GM12875 (cell line): ENCODE results near the gene SLIT1.

Source experiments
- H3K4me3 ChIP-seq: one replicate; pipeline ENCODE4 v1.5.1; 2011; ENCODE audit warnings: low read depth, low read length, control low read depth
- TF ChIP-seq, protein P1 (sequence below): IDR thresholded peaks from 2 replicates; pipeline ENCODE4 v1.5.1; 2011; ENCODE audit warnings: low read depth, mild to moderate bottlenecking, control low read depth, inconsistent platforms, low read length, moderate library complexity, borderline replicate concordance; ENCODE audit not compliant: insufficient read depth

The SLIT1 gene

DNA sequence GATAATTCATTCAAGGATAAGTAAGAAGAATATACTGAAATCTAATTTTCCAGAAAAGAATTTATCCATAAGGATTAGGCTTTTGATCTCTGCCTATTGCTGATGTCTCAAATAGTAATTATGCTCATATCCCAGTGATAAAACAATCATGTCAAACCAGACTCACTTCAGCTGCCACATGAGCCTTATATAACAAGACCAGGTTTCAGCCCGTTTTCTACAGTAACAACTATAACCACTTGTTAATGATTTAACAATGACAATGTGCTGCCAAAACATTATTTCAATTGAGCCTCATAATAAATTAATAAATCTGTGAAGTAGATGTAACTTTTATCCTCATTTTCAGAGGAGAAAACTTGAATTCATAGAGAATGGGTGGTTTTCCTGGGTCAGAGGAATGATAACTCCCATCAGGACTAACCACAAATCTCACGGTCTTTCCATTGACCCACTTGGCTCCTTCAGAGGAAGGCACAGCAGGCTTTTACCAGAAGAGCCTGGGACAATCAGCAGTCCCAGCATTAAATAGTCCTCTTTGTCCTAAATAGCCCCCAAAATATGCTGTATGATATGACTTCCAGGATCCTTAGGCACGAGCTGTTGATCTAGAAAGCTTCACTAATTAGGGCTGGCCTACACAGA lies 42.5 kb upstream of the SLIT1 start:
- H3K4me3 ChIP-seq = no peak overlapping the region
- TF ChIP-seq, protein P1, sequence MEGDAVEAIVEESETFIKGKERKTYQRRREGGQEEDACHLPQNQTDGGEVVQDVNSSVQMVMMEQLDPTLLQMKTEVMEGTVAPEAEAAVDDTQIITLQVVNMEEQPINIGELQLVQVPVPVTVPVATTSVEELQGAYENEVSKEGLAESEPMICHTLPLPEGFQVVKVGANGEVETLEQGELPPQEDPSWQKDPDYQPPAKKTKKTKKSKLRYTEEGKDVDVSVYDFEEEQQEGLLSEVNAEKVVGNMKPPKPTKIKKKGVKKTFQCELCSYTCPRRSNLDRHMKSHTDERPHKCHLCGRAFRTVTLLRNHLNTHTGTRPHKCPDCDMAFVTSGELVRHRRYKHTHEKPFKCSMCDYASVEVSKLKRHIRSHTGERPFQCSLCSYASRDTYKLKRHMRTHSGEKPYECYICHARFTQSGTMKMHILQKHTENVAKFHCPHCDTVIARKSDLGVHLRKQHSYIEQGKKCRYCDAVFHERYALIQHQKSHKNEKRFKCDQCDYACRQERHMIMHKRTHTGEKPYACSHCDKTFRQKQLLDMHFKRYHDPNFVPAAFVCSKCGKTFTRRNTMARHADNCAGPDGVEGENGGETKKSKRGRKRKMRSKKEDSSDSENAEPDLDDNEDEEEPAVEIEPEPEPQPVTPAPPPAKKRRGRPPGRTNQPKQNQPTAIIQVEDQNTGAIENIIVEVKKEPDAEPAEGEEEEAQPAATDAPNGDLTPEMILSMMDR = no peak

DNA sequence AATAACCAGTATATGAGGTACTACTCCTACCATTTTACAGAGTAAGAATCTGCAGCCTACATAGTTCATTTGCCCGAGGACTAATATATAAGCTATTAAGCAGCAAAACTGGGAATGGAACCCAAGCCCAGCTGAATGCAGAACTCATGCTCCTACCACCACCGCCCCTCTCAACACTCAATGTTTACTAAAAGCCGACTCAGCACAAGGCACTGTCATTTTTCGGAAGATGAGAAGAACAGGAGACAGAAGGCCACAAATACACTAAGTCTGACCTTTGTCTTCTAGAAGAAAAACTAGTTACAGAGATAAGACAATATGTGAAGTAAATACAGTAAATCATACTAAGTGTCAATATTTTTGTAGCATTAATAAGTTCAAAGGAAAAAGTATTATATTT lies 40.6 kb upstream of the SLIT1 start:
- TF ChIP-seq, protein P1 = no peak

GRCh38 chr10:97224483-97225435 lies 39.0 kb upstream of the SLIT1 start:
- TF ChIP-seq, protein P1 = no peak
- H3K4me3 ChIP-seq = no peak overlapping the region

More for the DNA sequence above, 40.6 kb upstream of the SLIT1 start:
- H3K4me3 ChIP-seq = no peak overlapping the region

- TF ChIP-seq, protein P1 = no peak
- H3K4me3 ChIP-seq = no peak overlapping the region
These were observed 36.7 kb upstream of the SLIT1 start for GRCh38 chr10:97222326-97222961.

DNA sequence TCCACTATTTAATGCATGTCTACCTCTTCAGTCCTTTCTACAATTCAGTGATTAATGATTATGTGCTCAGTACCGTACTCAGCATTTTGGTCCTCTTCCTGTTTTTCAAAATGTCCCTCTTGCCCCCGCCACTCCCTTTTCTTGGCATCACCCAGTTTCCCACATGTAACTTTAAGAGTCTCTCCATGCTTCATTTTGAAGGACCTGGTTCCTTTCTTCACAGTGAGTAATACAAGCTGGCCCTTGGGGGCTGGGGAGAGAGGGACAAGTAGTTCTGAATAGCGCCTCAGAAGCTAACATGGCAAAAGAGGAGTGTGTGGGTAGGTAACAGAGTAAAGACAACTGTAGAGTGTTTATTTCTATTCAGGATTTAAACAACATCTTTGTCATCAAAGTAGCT lies 34.6 kb upstream of the SLIT1 start:
- H3K4me3 ChIP-seq = no peak overlapping the region
- TF ChIP-seq, protein P1 = no peak

DNA sequence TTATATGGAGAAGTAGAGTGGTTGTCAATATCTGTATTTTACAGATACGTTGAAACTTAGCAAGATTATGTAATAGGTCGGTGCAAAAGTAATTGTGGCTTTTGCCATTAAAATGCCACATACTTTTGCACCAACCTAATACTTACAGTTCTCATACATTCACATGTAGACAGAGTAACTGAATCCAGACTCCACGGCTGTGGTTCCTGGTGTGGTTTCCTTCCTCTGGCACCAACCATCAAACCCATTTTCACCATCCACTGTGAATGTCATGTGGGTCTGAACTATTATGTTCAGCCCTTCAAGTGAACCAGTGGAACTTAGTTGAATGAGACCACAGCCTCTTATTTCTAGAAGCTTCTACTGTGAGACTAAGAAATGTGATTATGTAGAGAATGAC lies 31.5 kb upstream of the SLIT1 start:
- TF ChIP-seq, protein P1 = no peak
- no peak overlapping the region for H3K4me3 ChIP-seq
